H1 (cell line): Measurements from ENCODE around the gene ZDHHC16. TPM values are rescaled to one million over a fixed set of nuclear protein-coding genes. Genes with fewer than 3 reads are reported as not detected.

Experiments
- CTCF ChIA-PET: fragments of 300-600 bp; sonication (Branson Sonifier 250); formaldehyde crosslinking; loops from one replicate; lab custom pipeline; 2021; ENCODE audit not compliant: partially characterized antibody; lab: Charles Lee
- POLR2A ChIA-PET: fragments of 300-600 bp; sonication (Branson Sonifier 250); formaldehyde crosslinking; loops from one replicate; lab custom pipeline; 2021; ENCODE audit warnings: inconsistent platforms; ENCODE audit not compliant: partially characterized antibody; lab: Charles Lee
- DNase-seq, 2 experiments: peaks; one replicate each; pipeline versions ENCODE4 v3.0.0 to v3.0.0-alpha.2; 2010 to 2022; ENCODE audit warnings: low spot score in 2 of 2, low read depth in 1 of 2, mixed read lengths in 1 of 2
- FAIRE-seq: peaks from 2 replicates; lab custom pipeline; 2011; peaks lifted over from hg19 to GRCh38; lab: Jason Lieb, UNC
- H2AFZ ChIP-seq: 2 replicates; pipeline ENCODE4 v1.8.1; 2012; ENCODE audit warnings: low read length, inconsistent platforms
- H2AK5ac ChIP-seq: 2 replicates; pipeline ENCODE4 v1.6.1; 2013; ENCODE audit warnings: low read depth, low read length
- H2BK120ac ChIP-seq: replicated peaks from 2 replicates; pipeline ENCODE3; 2013; ENCODE audit warnings: low read depth, low read length, inconsistent platforms
- H2BK12ac ChIP-seq: 2 replicates; pipeline ENCODE4 v1.6.1; 2013; ENCODE audit warnings: low read depth, low read length
- H2BK15ac ChIP-seq: 2 replicates; pipeline ENCODE4 v1.6.1; 2013; ENCODE audit warnings: low read length
- H2BK20ac ChIP-seq: 2 replicates; pipeline ENCODE4 v1.6.1; 2013; ENCODE audit warnings: low read length
- H2BK5ac ChIP-seq: 2 replicates; pipeline ENCODE4 v1.6.1; 2013; ENCODE audit warnings: low read depth, low read length
- H3K14ac ChIP-seq: 2 replicates; pipeline ENCODE4 v1.6.1; 2013; ENCODE audit warnings: inconsistent platforms; ENCODE audit not compliant: insufficient read length
- H3K18ac ChIP-seq: 2 replicates; pipeline ENCODE4 v1.6.1; 2013; ENCODE audit warnings: low read length; ENCODE audit errors: extremely low read depth
- H3K23ac ChIP-seq: 2 replicates; pipeline ENCODE4 v1.6.1; 2013; ENCODE audit warnings: inconsistent platforms; ENCODE audit not compliant: insufficient read length
- H3K23me2 ChIP-seq: 2 replicates; pipeline ENCODE4 v1.6.1; 2013; ENCODE audit warnings: low read depth, low read length
- H3K27ac ChIP-seq: 2 replicates; pipeline ENCODE4 v1.6.1; 2011; ENCODE audit warnings: low read depth, low read length, inconsistent platforms
- H3K27me3 ChIP-seq, 4 experiments: replicated peaks in 1 of 4; 1 replicate in 1 of 4; 2 replicates in 3 of 4; pipeline versions ENCODE4 v1.6.1 to v1.8.1; 2011 to 2013; ENCODE audit warnings: low read length in 3 of 4, mild to moderate bottlenecking in 3 of 4, inconsistent platforms in 2 of 4, mixed read lengths in 2 of 4, moderate library complexity in 1 of 4; ENCODE audit not compliant: control insufficient read depth in 3 of 4, insufficient read depth in 3 of 4; ENCODE audit errors: extremely low read depth in 1 of 4
- H3K36me3 ChIP-seq, 4 experiments: 2 replicates each; pipeline versions ENCODE4 v1.6.1 to v1.8.1; 2011 to 2013; ENCODE audit warnings: mild to moderate bottlenecking in 4 of 4, low read length in 3 of 4, moderate library complexity in 2 of 4, control low read depth in 1 of 4, inconsistent platforms in 1 of 4; ENCODE audit not compliant: insufficient read depth in 4 of 4, control insufficient read depth in 2 of 4
- H3K4ac ChIP-seq: replicated peaks from 2 replicates; pipeline ENCODE3; 2013; ENCODE audit warnings: low read length, low read depth, mixed read lengths, inconsistent platforms; ENCODE audit not compliant: insufficient read length
- H3K4me1 ChIP-seq, 4 experiments: replicated peaks in 1 of 4; 1 replicate in 1 of 4; 2 replicates in 3 of 4; pipeline versions ENCODE4 v1.6.1 to v1.8.1; 2011 to 2013; ENCODE audit warnings: low read length in 3 of 4, inconsistent platforms in 2 of 4, mixed read lengths in 1 of 4; ENCODE audit not compliant: insufficient read depth in 4 of 4, control insufficient read depth in 3 of 4
- H3K4me2 ChIP-seq, 2 experiments: 2 replicates each; pipeline versions ENCODE4 v1.6.1 to v1.8.1; 2011 to 2013; ENCODE audit warnings: low read depth in 2 of 2, low read length in 2 of 2, control low read depth in 1 of 2, inconsistent platforms in 1 of 2, mild to moderate bottlenecking in 1 of 2; ENCODE audit not compliant: insufficient read depth in 1 of 2
- H3K4me3 ChIP-seq, 4 experiments: fragments of 200-600, 300-600 bp in 1 of 4; sonication (generic), shearing (Covaris generic), sonication (Bioruptor Twin) in 1 of 4; 2 replicates each; pipeline versions ENCODE4 v1.5.1 to v1.8.1; 2011 to 2016; ENCODE audit warnings: low read length in 4 of 4, low read depth in 3 of 4, control low read depth in 2 of 4, inconsistent platforms in 2 of 4, mild to moderate bottlenecking in 2 of 4, mixed read lengths in 1 of 4, moderate library complexity in 1 of 4; ENCODE audit not compliant: insufficient read depth in 2 of 4; ENCODE audit errors: extremely low read depth in 1 of 4
- H3K56ac ChIP-seq: replicated peaks from 2 replicates; pipeline ENCODE3; 2013; ENCODE audit warnings: low read depth, mild to moderate bottlenecking, mixed read lengths, low read length, inconsistent platforms; ENCODE audit not compliant: insufficient read length
- H3K79me1 ChIP-seq: 2 replicates; pipeline ENCODE4 v1.6.1; 2013; ENCODE audit warnings: low read depth, low read length, control low read depth
- H3K79me2 ChIP-seq, 2 experiments: 2 replicates each; pipeline versions ENCODE4 v1.6.1 to v1.8.1; 2012 to 2013; ENCODE audit warnings: low read length in 2 of 2, mild to moderate bottlenecking in 2 of 2, inconsistent platforms in 1 of 2; ENCODE audit not compliant: insufficient read depth in 2 of 2, control insufficient read depth in 1 of 2
- H3K9ac ChIP-seq, 4 experiments: replicated peaks in 1 of 4; 1 replicate in 1 of 4; 2 replicates in 3 of 4; pipeline versions ENCODE4 v1.6.1 to v1.8.1; 2011 to 2013; ENCODE audit warnings: low read depth in 3 of 4, low read length in 3 of 4, control low read depth in 2 of 4, mild to moderate bottlenecking in 2 of 4, moderate library complexity in 2 of 4, inconsistent platforms in 1 of 4; ENCODE audit errors: extremely low read depth in 1 of 4
- H3K9me3 ChIP-seq, 2 experiments: 2 replicates each; pipeline versions ENCODE4 v1.6.1 to v1.8.1; 2012 to 2013; ENCODE audit warnings: mild to moderate bottlenecking in 2 of 2, moderate library complexity in 2 of 2, control low read depth in 1 of 2, inconsistent platforms in 1 of 2, low read depth in 1 of 2, low read length in 1 of 2, mixed read lengths in 1 of 2; ENCODE audit not compliant: insufficient read depth in 2 of 2
- H4K20me1 ChIP-seq, 2 experiments: replicated peaks in 1 of 2; 2 replicates each; pipeline versions ENCODE3 to v1.8.1; 2011 to 2013; ENCODE audit warnings: inconsistent platforms in 2 of 2, low read length in 2 of 2, mild to moderate bottlenecking in 1 of 2; ENCODE audit not compliant: insufficient read depth in 2 of 2, control insufficient read depth in 1 of 2
- H4K5ac ChIP-seq: 2 replicates; pipeline ENCODE4 v1.6.1; 2013; ENCODE audit warnings: low read length, low read depth, mixed read lengths, inconsistent platforms; ENCODE audit not compliant: insufficient read length
- H4K8ac ChIP-seq: 2 replicates; pipeline ENCODE4 v1.8.0; 2013; ENCODE audit warnings: mild to moderate bottlenecking, moderate library complexity, low read length, inconsistent platforms; ENCODE audit not compliant: insufficient read depth; ENCODE audit errors: extremely low read depth
- H4K91ac ChIP-seq: replicated peaks from 2 replicates; pipeline ENCODE3; 2013; ENCODE audit warnings: low read length, mixed read lengths, inconsistent platforms; ENCODE audit not compliant: insufficient read length
- RAD21 ChIP-seq, 2 experiments: IDR thresholded peaks in 1 of 2; conservative IDR thresholded peaks in 1 of 2; 2 replicates each; pipeline ENCODE4 v1.6.1; 2011; ENCODE audit warnings: low read depth in 2 of 2, low read length in 2 of 2, improper control_type of control experiment in 1 of 2, inconsistent platforms in 1 of 2, mild to moderate bottlenecking in 1 of 2, moderate library complexity in 1 of 2
- SIRT6 ChIP-seq: IDR thresholded peaks from one replicate; pipeline ENCODE4 v1.7.1; 2012; ENCODE audit warnings: low read length, inconsistent platforms
- WGBS, 2 experiments: shearing (Covaris generic) in 1 of 2; methylation state at CpG; one replicate each; pipeline versions ENCODE4 v1.1.6 to v1.1.7; 2013 to 2015; ENCODE audit warnings: low lambda C conversion rate in 2 of 2, mixed read lengths in 2 of 2, inconsistent platforms in 1 of 2, low coverage in 1 of 2, missing lambda C conversion rate in 1 of 2; ENCODE audit not compliant: insufficient replicate concordance in 2 of 2, insufficient coverage in 1 of 2, insufficient read length in 1 of 2; ENCODE audit errors: extremely low coverage in 1 of 2, missing lambda C conversion rate in 1 of 2; 5-methylcytosine and 5-hydroxymethylcytosine counted together
- polyA plus RNA-seq, 7 experiments: library from polyadenylated mRNA; depleted of rRNA in 3 of 7; stranded (reverse) in 5 of 7; unstranded in 2 of 7; fragments of >200 nt in 5 of 7; fragments of 200-250 nt in 2 of 7; gene quantifications; 1 replicate in 5 of 7; 2 replicates in 1 of 7; 4 replicates in 1 of 7; pipeline versions ENCODE4 v1.2.1 to v1.2.3, GENCODE V29; 2011 to 2013; ENCODE audit warnings: missing spikeins in 2 of 7, mixed read lengths in 2 of 7
- total RNA-seq: library from RNA; stranded (reverse); fragmentation: NEBNext Ultra II Directional; extraction: Animal tissue kit (Norgen Biotek cat#: 25700); gene quantifications from 2 replicates; pipeline ENCODE4 v1.2.1, GENCODE V29; 2021

The ZDHHC16 gene
- total and polyA plus RNA-seq, 2 of the 8 experiments (the other 6 are each of a cell fraction or from before 2014, with no cell fraction given), result 45.9 to 108 TPM

DNA sequence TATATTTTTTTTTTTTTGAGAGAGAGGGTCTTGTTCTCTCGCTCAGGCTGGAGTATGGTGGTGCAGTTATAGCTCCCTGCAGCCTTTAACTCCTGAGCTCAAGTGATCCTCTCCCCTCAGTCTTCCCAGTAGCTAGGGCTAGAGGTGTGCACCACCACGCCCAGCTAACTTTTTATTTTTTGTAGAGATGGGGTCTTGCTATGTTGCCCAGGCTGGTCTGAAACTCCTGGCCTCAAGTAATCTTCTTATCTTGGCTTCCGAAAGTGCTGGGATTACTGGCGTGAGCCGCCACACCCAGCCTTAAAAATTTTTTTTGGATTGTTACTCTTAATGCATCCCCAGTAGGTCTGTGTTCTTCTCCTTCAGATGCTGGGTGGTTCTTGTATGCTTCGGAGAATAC is 56.9 kb downstream of the ZDHHC16 start:
- CTCF ChIA-PET, result interaction anchor here (0.7 to 1.7 kb wide), 4 partner anchors 10 to 37 kb away, joined by 3 to 6 read pairs (median 3); no protein-coding TSS in a partner anchor
- FAIRE-seq, result no peak

More for the DNA sequence above, 56.9 kb downstream of the ZDHHC16 start:
- no peak overlapping the region for H2AFZ ChIP-seq
- POLR2A ChIA-PET, result interaction anchor here (1.0 kb wide), 1 partner anchor 19 kb away, joined by 3 read pairs; no protein-coding TSS in a partner anchor
- H4K91ac ChIP-seq, result no peak overlapping the region
- H3K18ac ChIP-seq, result no peak overlapping the region
- H3K27ac ChIP-seq, result no peak overlapping the region
- H2BK120ac ChIP-seq, result no peak overlapping the region
- peaks cover 0 to 16% (median 13%) of the 10 kb centered on the region in 4 experiments; a peak in 5 of 7 replicates for H3K27me3 ChIP-seq
- H2BK12ac ChIP-seq, result no peak overlapping the region
- peaks cover 10% of the 10 kb centered on the region for H3K23me2 ChIP-seq
- no peak overlapping the region for H3K4me3 ChIP-seq
- peaks cover 6 to 23% of the 10 kb centered on the region in 2 experiments for H4K20me1 ChIP-seq
- WGBS, 2 experiments, result 86% methylated on average over 6 of the region's 6 CpGs; no CpG with 5 or more reads in 1 of the 2 experiments
- H3K9me3 ChIP-seq, result no peaks in the 10 kb centered on the region
- no peak overlapping the region for H3K23ac ChIP-seq
- H3K36me3 ChIP-seq, result no peaks in the 10 kb centered on the region
- H3K9ac ChIP-seq, result no peak overlapping the region
- H4K8ac ChIP-seq, result no peak overlapping the region
- DNase-seq, result no peak
- H3K4me1 ChIP-seq, result peaks cover 0 to 10% (median 2%) of the 10 kb centered on the region in 4 experiments; a peak in 4 of 7 replicates
- peaks cover 5 to 49% of the 10 kb centered on the region in 2 experiments; a peak in 3 of 4 replicates for H3K79me2 ChIP-seq
- H3K14ac ChIP-seq, result no peak overlapping the region
- no peak overlapping the region for H3K56ac ChIP-seq
- no peak overlapping the region for H2BK15ac ChIP-seq
- no peak overlapping the region for H2AK5ac ChIP-seq
- TF ChIP-seq SIRT6, result no peak
- no peak for TF ChIP-seq RAD21 (IDR thresholded peaks at IDR 0.05 in 1 of 2, conservative IDR thresholded peaks at IDR 0.05 in 1 of 2; ENCODE audit: low read depth in 2 of 2, low read length in 2 of 2)
- peaks cover 17% of the 10 kb centered on the region for H3K79me1 ChIP-seq
- H3K4ac ChIP-seq, result no peak overlapping the region
- no peak overlapping the region for H3K4me2 ChIP-seq
- H2BK5ac ChIP-seq, result no peak overlapping the region
- no peak overlapping the region for H4K5ac ChIP-seq
- H2BK20ac ChIP-seq, result no peak overlapping the region
